Loucy (cell line): ENCODE data around the gene FGD3.
A peak's percentile ranks its signal among the peaks of the same experiment; 100 is the strongest.

Source experiments
- H2AFZ ChIP-seq: fragments of 200-600 bp; sonication (generic); 2 replicates; pipeline ENCODE4 v1.6.0; 2016; ENCODE audit warnings: antibody characterized with exemption, mild to moderate bottlenecking, low read length, moderate library complexity
- H3F3A ChIP-seq: fragments of 200-600 bp; 2 replicates; pipeline ENCODE4 v1.6.0; 2016; ENCODE audit warnings: antibody characterized with exemption, low read depth, mild to moderate bottlenecking
- H3K27me3 ChIP-seq: fragments of 200-600 bp; sonication (generic); 2 replicates; pipeline ENCODE4 v1.6.1; 2014; ENCODE audit warnings: low read length, mild to moderate bottlenecking; ENCODE audit not compliant: insufficient read depth, poor library complexity, severe bottlenecking
- H3K36me3 ChIP-seq: fragments of 200-600 bp; sonication (generic); 2 replicates; pipeline ENCODE4 v1.6.1; 2016; ENCODE audit warnings: low read length; ENCODE audit not compliant: insufficient read depth
- H3K4me1 ChIP-seq: fragments of 200-600 bp; sonication (generic); 2 replicates; pipeline ENCODE4 v1.5.1; 2014; ENCODE audit warnings: low read length, mild to moderate bottlenecking; ENCODE audit not compliant: insufficient read depth, poor library complexity, severe bottlenecking
- H3K4me2 ChIP-seq: fragments of 200-600 bp; sonication (generic); 2 replicates; pipeline ENCODE4 v1.6.0; 2014; ENCODE audit warnings: antibody characterized with exemption, low read length, low read depth, mild to moderate bottlenecking; ENCODE audit not compliant: poor library complexity, severe bottlenecking
- H3K4me3 ChIP-seq: fragments of 200-600 bp; sonication (generic); 2 replicates; pipeline ENCODE4 v1.5.1; 2014; ENCODE audit warnings: low read length, mild to moderate bottlenecking, mixed read lengths; ENCODE audit not compliant: poor library complexity, severe bottlenecking
- H3K79me2 ChIP-seq: fragments of 200-600 bp; sonication (generic); 2 replicates; pipeline ENCODE4 v1.6.1; 2014; ENCODE audit warnings: low read length; ENCODE audit not compliant: insufficient read depth
- H3K9ac ChIP-seq: fragments of 200-600 bp; sonication (generic); 2 replicates; pipeline ENCODE4 v1.6.0; 2014; ENCODE audit warnings: mild to moderate bottlenecking, low read depth, low read length, moderate library complexity; ENCODE audit not compliant: poor library complexity, severe bottlenecking
- H3K9me2 ChIP-seq: fragments of 200-600 bp; sonication (generic); replicated peaks from 2 replicates; pipeline ENCODE4 v1.6.1; 2016; ENCODE audit warnings: low read depth, low read length, mixed read lengths
- H3K9me3 ChIP-seq: fragments of 200-600 bp; sonication (generic); 2 replicates; pipeline ENCODE4 v1.6.1; 2014; ENCODE audit warnings: mild to moderate bottlenecking, antibody characterized with exemption, low read length, low read depth; ENCODE audit not compliant: insufficient read depth
- H4K20me1 ChIP-seq: fragments of 200-600 bp; sonication (generic); 2 replicates; pipeline ENCODE4 v1.6.0; 2014; ENCODE audit warnings: antibody characterized with exemption, low read length, mild to moderate bottlenecking; ENCODE audit not compliant: insufficient read depth, poor library complexity, severe bottlenecking
- CTCF ChIP-seq: fragments of 200-600 bp; sonication (generic); conservative IDR thresholded peaks from 2 replicates; pipeline ENCODE4 v1.5.1; 2014; ENCODE audit warnings: mild to moderate bottlenecking, antibody characterized with exemption, low read length
- EZH2phosphoT487 ChIP-seq: fragments of 200-600 bp; IDR thresholded peaks from 2 replicates; pipeline ENCODE4 v1.6.1; 2018; ENCODE audit warnings: antibody characterized with exemption, mild to moderate bottlenecking, moderate library complexity, borderline replicate concordance

Gene FGD3

GRCh38 chr9:93033531-93033930, 86.2 kb downstream of the FGD3 start:
- H3K4me1 ChIP-seq: peaks cover 5% of the 10 kb centered on the region
- no peak overlapping the region for H2AFZ ChIP-seq
- no peak overlapping the region for H3K9ac ChIP-seq
- H3K4me2 ChIP-seq: no peak overlapping the region
- H3K9me2 ChIP-seq: no peaks in the 10 kb centered on the region
- no peaks in the 10 kb centered on the region for H3K27me3 ChIP-seq
- H4K20me1 ChIP-seq: no peaks in the 10 kb centered on the region
- H3F3A ChIP-seq: no peaks in the 10 kb centered on the region
- H3K4me3 ChIP-seq: no peak overlapping the region
- H3K36me3 ChIP-seq: peaks cover 51% of the 10 kb centered on the region; the same call in 1 of the 2 replicates
- TF ChIP-seq EZH2phosphoT487: no peak
- no peaks in the 10 kb centered on the region for H3K79me2 ChIP-seq
- H3K9me3 ChIP-seq: no peaks in the 10 kb centered on the region

GRCh38 chr9:93035106-93035660, 87.9 kb downstream of the FGD3 start:
- H3K4me1 ChIP-seq: no peaks in the 10 kb centered on the region
- no peaks in the 10 kb centered on the region for H3K27me3 ChIP-seq
- H4K20me1 ChIP-seq: no peaks in the 10 kb centered on the region
- H2AFZ ChIP-seq: no peak overlapping the region
- no peaks in the 10 kb centered on the region for H3K9me3 ChIP-seq
- no peak overlapping the region for H3K4me3 ChIP-seq
- no peaks in the 10 kb centered on the region for H3F3A ChIP-seq
- TF ChIP-seq EZH2phosphoT487 (no peak), CTCF (no peak)
- H3K4me2 ChIP-seq: no peak overlapping the region
- no peak overlapping the region for H3K9ac ChIP-seq
- H3K9me2 ChIP-seq: no peaks in the 10 kb centered on the region
- H3K36me3 ChIP-seq: peaks cover 43% of the 10 kb centered on the region; the same call in 1 of the 2 replicates
- no peaks in the 10 kb centered on the region for H3K79me2 ChIP-seq

GRCh38 chr9:93035821-93036351, 88.6 kb downstream of the FGD3 start:
- Histone ChIP-seq H3K79me2 (no peaks in the 10 kb centered on the region), H3K4me2 (no peak overlapping the region), H3K4me3 (no peak overlapping the region), H2AFZ (no peak overlapping the region), H3K9me2 (no peaks in the 10 kb centered on the region), H3K4me1 (no peaks in the 10 kb centered on the region), H3F3A (no peaks in the 10 kb centered on the region), H3K27me3 (no peaks in the 10 kb centered on the region), H4K20me1 (no peaks in the 10 kb centered on the region), H3K9me3 (no peaks in the 10 kb centered on the region), H3K36me3 (peaks cover 36% of the 10 kb centered on the region; the same call in 1 of the 2 replicates), H3K9ac (no peak overlapping the region)
- peak; percentile 36 for TF ChIP-seq CTCF
- TF ChIP-seq EZH2phosphoT487: no peak

GRCh38 chr9:93036887-93037475, 89.7 kb downstream of the FGD3 start:
- no peak overlapping the region for H3K4me2 ChIP-seq
- H3K4me3 ChIP-seq: no peak overlapping the region
- H3K9me2 ChIP-seq: no peaks in the 10 kb centered on the region
- no peaks in the 10 kb centered on the region for H4K20me1 ChIP-seq
- peaks cover 25% of the 10 kb centered on the region; the same call in 1 of the 2 replicates for H3K36me3 ChIP-seq
- H3K9me3 ChIP-seq: no peaks in the 10 kb centered on the region
- H3K79me2 ChIP-seq: no peaks in the 10 kb centered on the region
- H3K9ac ChIP-seq: no peak overlapping the region
- no peaks in the 10 kb centered on the region for H3K4me1 ChIP-seq
- no peaks in the 10 kb centered on the region for H3F3A ChIP-seq
- H2AFZ ChIP-seq: no peak overlapping the region
- no peaks in the 10 kb centered on the region for H3K27me3 ChIP-seq
- TF ChIP-seq CTCF: no peak; the same call in 1 of the 2 replicates
- TF ChIP-seq EZH2phosphoT487: no peak
